ENCODE results near the gene ZNF43. TPM values are rescaled to one million over a fixed set of nuclear protein-coding genes. Genes with fewer than 3 reads are reported as not detected.

The ZNF43 gene
- total RNA-seq, 1 experiment from 2014 or later, result 51.6 TPM

DNA sequence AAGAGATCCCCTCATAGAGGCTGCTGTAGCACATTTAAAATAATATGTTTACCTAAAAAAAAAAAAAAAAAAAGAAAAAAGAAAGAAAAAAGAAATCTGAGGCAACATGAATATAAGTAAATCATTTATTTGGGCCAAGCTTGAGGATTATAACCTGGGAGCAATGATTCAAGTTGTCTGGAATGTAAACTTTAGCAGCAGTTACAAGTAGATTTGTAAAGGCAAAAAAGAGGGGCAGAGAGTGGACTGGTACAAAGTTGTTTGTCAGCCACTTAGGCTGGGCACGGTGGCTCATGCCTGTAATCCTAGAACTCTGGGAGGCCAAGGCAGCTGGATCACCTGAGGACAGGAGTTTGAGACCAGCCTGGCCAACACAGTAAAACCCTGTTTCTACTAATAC is 11.3 kb downstream of the ZNF43 start:
- H3K23me2 ChIP-seq (ENCODE audit: insufficient read length, low read depth, low read length, poor library complexity, severe bottlenecking), result no peaks in the 10 kb centered on the region
- Mint-ChIP-seq H3K9me3 (peaks cover 8 to 46% of the 10 kb centered on the region in 2 experiments; a peak in 4 of 5 replicates), H3K36me3 (ENCODE audit: insufficient read depth in 1 of 3, low read depth in 3 of 3) (peaks cover 36 to 60% (median 52%) of the 10 kb centered on the region in 3 experiments), H3K27ac (no peak overlapping the region), H3K27me3 (ENCODE audit: low read depth) (no peaks in the 10 kb centered on the region), H3K4me3 (no peak overlapping the region), H3K4me1 (no peaks in the 10 kb centered on the region)
- H4K8ac ChIP-seq (replicated peaks; ENCODE audit: insufficient read length, low read depth, low read length), result no peak overlapping the region
- WGBS (ENCODE audit: extremely low coverage, insufficient read length, low lambda C conversion rate), result no CpG with 5 or more reads among the region's 1 CpG
- no peaks in the 10 kb centered on the region for H4K20me1 ChIP-seq (ENCODE audit: control insufficient read depth, insufficient read depth, insufficient read length)
- H3K27ac ChIP-seq (ENCODE audit: insufficient read length, low read depth, low read length), result no peak overlapping the region
- H3K23ac ChIP-seq (ENCODE audit: insufficient read length, low read depth, low read length), result no peak overlapping the region
- no peak overlapping the region for H3T11ph ChIP-seq (ENCODE audit: low read length)
- H3K18ac ChIP-seq (ENCODE audit: insufficient read length, low read depth, low read length), result no peak overlapping the region
- DNase-seq, result no peak
- H2BK12ac ChIP-seq (ENCODE audit: insufficient read length, low read depth, low read length), result no peak overlapping the region
- no peak overlapping the region for H4K5ac ChIP-seq (ENCODE audit: insufficient read length, low read depth, low read length)
- H2BK20ac ChIP-seq (ENCODE audit: low read depth, low read length, poor library complexity, severe bottlenecking), result no peak overlapping the region
- H2BK120ac ChIP-seq (ENCODE audit: low read depth, low read length, poor library complexity, severe bottlenecking), result no peak overlapping the region
- no peak overlapping the region for H2AK5ac ChIP-seq (ENCODE audit: insufficient read length, low read length)
- H2AFZ ChIP-seq (ENCODE audit: low read length), result no peak overlapping the region
- no peak overlapping the region for H2BK5ac ChIP-seq (ENCODE audit: insufficient read length, low read length)
- H3K9me3 ChIP-seq (ENCODE audit: control insufficient read depth, low read depth, low read length), result no peaks in the 10 kb centered on the region
- no peak overlapping the region for H3K4ac ChIP-seq (ENCODE audit: low read depth, low read length)
- TF ChIP-seq, protein P1, sequence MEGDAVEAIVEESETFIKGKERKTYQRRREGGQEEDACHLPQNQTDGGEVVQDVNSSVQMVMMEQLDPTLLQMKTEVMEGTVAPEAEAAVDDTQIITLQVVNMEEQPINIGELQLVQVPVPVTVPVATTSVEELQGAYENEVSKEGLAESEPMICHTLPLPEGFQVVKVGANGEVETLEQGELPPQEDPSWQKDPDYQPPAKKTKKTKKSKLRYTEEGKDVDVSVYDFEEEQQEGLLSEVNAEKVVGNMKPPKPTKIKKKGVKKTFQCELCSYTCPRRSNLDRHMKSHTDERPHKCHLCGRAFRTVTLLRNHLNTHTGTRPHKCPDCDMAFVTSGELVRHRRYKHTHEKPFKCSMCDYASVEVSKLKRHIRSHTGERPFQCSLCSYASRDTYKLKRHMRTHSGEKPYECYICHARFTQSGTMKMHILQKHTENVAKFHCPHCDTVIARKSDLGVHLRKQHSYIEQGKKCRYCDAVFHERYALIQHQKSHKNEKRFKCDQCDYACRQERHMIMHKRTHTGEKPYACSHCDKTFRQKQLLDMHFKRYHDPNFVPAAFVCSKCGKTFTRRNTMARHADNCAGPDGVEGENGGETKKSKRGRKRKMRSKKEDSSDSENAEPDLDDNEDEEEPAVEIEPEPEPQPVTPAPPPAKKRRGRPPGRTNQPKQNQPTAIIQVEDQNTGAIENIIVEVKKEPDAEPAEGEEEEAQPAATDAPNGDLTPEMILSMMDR (conservative IDR thresholded peaks at IDR 0.05), result no peak
- no peak overlapping the region for H3K14ac ChIP-seq (ENCODE audit: insufficient read depth, low read length)
- H3K79me1 ChIP-seq (ENCODE audit: insufficient read depth, low read depth, low read length, poor library complexity, severe bottlenecking), result peaks cover 1% of the 10 kb centered on the region
- H2BK15ac ChIP-seq (ENCODE audit: low read depth, low read length), result no peak overlapping the region
- no peaks in the 10 kb centered on the region for H3K27me3 ChIP-seq (ENCODE audit: insufficient read depth, low read length)
- H4K91ac ChIP-seq (ENCODE audit: insufficient read length, low read depth, low read length), result no peak overlapping the region
- H3K79me2 ChIP-seq (ENCODE audit: insufficient read depth, low read length), result no peaks in the 10 kb centered on the region; the same call in 1 of the 2 replicates
- no peaks in the 10 kb centered on the region for H3K4me1 ChIP-seq (ENCODE audit: insufficient read depth, low read length)
- H3K4me2 ChIP-seq (ENCODE audit: insufficient read depth, insufficient read length, low read length), result no peak overlapping the region
- no peak overlapping the region for H3K9ac ChIP-seq (ENCODE audit: extremely low read depth, insufficient read length, low read length)
- no peak overlapping the region for H3K56ac ChIP-seq (ENCODE audit: insufficient read length, low read depth, low read length)

Measured in H9 (cell line).